Epidermal melanocyte (primary cell): ENCODE data around the gene CACNG5.
"Not testable (repeated sequence)": the region's sequence is repeated elsewhere in the genome, so short reads cannot be mapped to it uniquely, and the experiment has no call there.

ENCODE experiments used
- DNase-seq: peaks from one replicate; pipeline ENCODE4 v3.0.0; 2011; ENCODE audit warnings: low spot score; ENCODE audit not compliant: insufficient read length

The CACNG5 gene

DNA sequence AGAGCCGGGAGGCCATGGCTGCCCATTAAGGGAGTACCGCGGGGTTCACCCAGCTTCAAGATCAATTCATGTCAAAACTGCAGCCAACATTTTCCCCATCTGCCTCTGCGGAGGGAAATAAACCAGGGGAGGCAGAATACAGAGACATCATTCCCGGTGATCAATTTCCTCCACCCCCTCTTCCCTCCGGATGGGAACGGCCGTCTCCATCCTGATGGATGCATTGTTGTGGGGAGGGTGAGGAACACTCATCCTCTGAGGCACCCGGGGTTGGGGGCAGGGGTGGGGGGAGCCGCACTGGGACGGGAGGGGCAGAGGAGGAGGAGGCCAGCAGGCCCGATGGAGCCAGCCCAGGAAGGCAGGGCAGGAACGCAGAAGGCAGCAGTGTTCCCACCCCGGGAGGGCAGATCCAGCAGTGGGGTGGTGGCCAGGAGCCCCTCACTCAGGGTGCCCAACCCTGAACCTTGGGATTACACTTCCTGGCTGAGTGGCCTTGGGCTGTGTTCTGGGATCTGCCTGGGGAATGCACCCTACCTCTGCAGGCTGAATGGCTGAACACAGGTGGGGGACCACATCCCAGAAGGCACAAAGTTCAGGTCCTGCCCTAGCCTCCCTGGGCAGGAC is 14.2 kb downstream of the CACNG5 start:
- no peak for DNase-seq

DNA sequence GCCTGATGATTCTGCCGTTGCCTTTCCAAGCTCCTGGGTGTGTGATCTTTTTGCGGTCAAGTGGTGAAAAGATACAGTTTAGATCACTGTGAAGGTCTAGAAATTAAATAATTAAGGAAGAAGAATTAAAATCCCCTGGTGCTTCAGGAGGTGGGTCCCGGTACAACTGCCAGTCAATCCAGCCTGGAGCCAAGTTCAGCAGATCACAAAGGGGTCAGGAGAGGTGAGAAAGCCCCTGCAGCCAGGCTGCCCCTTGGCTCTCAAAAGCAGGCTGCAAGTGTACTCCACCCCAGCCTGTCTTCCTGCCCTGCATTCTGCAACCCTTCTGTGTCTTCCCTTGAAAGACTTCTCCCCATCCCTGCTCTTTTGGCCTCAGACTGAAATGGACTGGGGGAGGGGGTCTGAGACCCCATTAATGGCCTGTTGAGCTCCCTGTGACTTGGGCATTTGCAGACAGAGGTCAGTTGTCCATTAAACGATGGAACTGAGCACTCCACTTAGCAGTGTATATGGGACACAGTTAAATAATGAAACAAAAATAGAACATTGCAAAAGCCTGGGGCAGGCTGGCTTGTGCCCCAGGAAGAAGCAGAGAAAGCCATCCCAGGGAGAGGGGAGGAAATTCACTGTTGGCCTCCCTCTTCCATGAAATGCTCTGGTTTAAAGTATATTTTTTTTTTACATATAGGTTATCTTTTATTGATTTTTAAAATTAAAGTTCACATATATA is 15.1 kb downstream of the CACNG5 start:
- DNase-seq = no peak

DNA sequence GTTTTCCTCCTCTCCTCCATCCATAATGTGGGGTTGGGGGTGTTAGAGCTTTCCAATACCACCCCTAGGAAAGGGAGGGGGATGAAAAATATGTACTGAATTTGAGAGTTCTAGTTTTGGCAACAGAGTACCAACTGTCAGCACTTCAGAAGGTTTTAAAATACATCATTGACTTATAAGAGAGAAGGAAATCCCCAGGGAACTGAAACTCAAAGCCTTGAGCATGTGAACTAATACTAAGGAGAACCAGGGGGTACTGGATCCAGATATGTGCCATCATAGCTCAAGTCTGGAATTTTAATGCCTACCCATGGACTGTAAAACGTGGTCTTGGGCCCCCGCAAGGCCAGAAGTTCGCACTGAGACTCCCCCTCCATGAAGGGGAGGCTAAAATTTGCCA is 15.8 kb downstream of the CACNG5 start:
- DNase-seq = no peak

- DNase-seq = no peak
Observed at GRCh38 chr17:66855204-66855603, 20.3 kb downstream of the CACNG5 start.

- DNase-seq = no peak
Observed at GRCh38 chr17:66858226-66859083, 23.5 kb downstream of the CACNG5 start.

GRCh38 chr17:66859353-66859752 is 24.4 kb downstream of the CACNG5 start:
- no peak for DNase-seq

DNA sequence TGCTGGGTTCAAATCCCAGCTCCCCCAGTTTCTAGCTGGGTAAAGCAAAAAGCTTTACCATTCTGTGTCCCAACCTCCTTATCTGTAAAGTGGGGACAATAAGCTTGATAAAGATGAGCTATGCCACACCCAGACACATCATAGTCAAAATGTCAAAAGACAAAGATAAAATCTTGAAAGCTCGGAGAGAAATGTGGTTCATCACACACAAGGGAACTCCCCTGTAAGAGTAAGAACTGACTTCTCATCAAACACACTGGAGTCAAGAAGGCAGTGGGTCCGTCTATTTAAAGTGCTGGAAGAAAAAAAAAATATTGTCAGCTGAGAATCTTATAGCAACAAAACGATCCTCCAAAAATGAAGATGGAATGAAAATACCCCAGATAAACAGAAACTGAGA is 25.3 kb downstream of the CACNG5 start:
- DNase-seq = no peak

- no peak for DNase-seq
Observed at GRCh38 chr17:66863820-66864219, 28.9 kb downstream of the CACNG5 start.

GRCh38 chr17:66865151-66865550 is 30.2 kb downstream of the CACNG5 start:
- DNase-seq = no peak

DNA sequence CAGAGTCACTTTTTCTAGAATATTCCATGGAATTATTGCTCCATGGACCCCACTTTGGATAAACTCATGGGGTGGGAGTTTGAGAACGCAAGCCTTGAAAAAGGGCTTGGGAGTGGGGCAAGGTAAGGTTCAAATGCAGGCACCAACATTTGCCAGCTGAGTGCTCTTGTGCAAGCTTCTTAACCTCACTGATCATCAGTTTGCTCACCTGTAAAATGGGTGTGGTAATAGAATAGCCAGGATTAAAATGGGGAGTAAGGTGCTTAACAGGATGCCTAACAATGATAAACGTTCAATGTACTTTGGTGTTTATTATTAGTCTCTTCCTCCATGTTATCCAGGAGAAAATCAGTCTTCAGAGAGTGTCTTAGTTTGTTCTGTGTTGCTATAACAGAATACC is 39.0 kb downstream of the CACNG5 start:
- DNase-seq = no peak

DNA sequence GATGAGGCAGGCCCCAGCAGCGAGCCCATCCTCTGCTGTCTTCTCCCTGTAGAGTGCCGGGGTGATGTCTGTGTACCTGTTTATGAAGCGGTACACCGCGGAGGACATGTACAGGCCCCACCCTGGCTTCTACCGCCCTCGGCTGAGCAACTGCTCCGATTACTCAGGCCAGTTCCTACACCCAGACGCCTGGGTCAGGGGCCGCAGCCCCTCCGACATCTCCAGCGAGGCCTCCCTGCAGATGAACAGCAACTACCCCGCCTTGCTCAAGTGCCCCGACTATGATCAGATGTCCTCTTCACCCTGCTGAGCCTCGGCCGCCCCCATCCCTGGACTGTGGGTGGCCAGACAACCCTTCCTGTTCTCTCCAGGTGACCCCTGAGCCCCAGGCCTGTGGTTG is 50.0 kb downstream of the CACNG5 start:
- DNase-seq = no peak

GRCh38 chr17:66885417-66885816 is 50.5 kb downstream of the CACNG5 start:
- no peak for DNase-seq

- DNase-seq = no peak
Observed at GRCh38 chr17:66889480-66890230, 54.7 kb downstream of the CACNG5 start.

GRCh38 chr17:66892246-66892645 is 57.3 kb downstream of the CACNG5 start:
- no peak for DNase-seq

- no peak for DNase-seq
Observed at GRCh38 chr17:66893382-66893781, 58.5 kb downstream of the CACNG5 start.

DNA sequence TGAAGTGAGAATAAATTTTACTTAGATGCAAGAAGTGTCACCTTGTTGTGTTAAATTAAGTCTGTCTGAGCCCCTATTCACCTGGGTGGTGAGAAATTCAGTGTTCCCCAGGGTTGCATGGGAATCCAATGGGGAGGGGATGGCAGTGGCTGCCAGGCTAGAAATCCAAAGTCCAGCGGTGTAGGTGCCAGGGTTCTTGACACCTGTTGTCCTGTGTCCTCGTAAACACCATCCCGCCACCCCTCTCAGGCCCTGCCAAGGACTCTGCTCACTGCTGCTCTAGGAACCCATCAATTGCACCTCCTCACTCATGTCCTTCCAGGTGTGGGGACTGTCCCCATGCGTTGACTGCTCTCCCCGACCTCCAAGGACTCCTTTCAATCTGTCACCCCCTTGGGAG is 58.9 kb downstream of the CACNG5 start:
- no peak for DNase-seq

- DNase-seq = no peak
Observed at GRCh38 chr17:66897141-66897540, 62.2 kb downstream of the CACNG5 start.

- no peak for DNase-seq
Observed at GRCh38 chr17:66898536-66898935, 63.6 kb downstream of the CACNG5 start.

- DNase-seq = no peak
Observed at GRCh38 chr17:66900126-66901010, 65.5 kb downstream of the CACNG5 start.

GRCh38 chr17:66903296-66903695 is 68.4 kb downstream of the CACNG5 start:
- DNase-seq = not testable (repeated sequence)

GRCh38 chr17:66903781-66904180 is 68.9 kb downstream of the CACNG5 start:
- no peak for DNase-seq
